Activated T-cell treated with anti-CD3 and anti-CD28 coated beads for 1 hour (primary cell): Measurements from ENCODE around the gene HOXC9.

Experiments used
- DNase-seq: peaks from one replicate; pipeline ENCODE4 v3.0.0-alpha.2; 2020; ENCODE audit warnings: low read depth

HOXC9 gene

GRCh38 chr12:54000116-54001114, at the start of gene HOXC9:
TSS of gene HOXC9 (plus strand) at chr12:54000161. CDS start at chr12:54000189, 28 bp downstream.
- DNase-seq, result no peak

GRCh38 chr12:53950437-53950773, 49.6 kb upstream of the HOXC9 start:
- no peak for DNase-seq

DNA sequence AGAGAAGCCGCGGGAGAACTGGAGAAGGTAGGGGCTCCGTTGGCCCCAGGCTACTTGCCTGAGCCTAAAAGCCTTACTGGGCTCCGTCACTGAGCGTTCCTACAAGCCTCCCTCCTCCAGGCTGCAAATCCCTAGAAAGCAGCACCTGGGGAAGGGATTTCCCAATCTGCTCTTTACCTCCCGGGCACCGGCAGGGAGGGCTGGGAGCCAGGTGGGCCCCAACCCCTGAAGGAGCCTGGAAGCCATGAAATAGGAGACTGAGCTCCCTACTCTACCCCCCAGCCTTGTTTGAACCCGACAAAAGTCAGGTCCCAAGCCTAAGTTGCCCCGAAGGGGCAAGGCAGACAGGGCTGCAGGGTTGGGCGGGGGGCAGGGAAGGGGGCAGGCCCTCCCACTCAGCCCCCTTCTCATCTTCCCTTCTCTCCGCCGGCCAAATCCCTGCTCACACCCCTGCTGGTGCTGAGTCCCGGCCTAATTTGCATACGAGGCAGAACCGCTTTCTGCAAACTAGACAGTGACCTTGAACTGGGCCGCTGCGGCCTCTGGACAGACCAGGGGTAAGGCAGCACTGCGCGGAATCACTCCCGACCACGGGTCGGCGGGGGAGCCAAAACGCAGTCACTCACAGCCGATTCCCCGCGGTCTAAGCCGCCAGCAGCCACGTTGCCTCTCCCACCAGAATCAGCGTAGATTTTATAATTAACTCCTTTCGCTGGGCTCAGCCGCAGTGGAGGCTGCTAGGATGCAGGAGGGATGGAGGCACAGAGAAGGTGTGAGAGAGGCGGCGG, 49.0 kb upstream of the HOXC9 start:
- DNase-seq, result no peak

DNA sequence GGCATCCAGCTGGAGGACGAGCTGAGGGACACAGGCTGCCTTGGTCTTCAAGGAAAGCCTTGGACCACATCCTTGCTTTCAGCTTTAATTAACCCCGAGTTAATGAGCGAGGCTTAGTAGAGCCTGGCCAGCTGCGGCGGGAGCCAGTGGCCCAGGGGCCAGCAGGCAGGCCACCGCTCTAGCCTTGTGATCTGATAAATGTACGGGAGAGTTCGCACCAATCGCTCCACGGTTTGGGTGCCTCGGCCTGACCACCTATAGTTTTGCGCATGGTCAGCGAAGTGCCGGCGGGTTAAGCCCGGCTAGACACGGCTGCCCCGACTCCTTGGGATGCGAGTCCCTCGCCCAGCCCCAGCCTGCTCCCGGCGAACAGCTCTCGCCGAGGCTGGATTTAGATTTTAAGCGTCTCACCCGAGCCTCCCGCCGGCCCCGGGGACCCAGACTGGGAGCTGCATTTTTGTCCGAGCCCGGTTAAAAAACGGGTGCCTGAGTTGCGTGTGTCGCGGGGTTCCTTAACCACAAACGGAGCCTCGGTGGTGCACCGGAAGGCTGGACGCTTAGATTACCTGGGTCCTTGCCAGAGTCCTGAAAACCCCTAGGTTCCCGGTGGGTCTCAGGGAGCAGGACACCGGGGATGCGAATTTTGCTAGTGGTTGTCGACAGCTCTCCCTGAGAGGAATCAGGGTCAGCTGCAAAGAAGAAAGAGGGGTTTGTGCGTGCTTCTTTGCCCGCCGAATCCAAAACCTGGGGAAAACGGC, 48.2 kb upstream of the HOXC9 start:
- no peak for DNase-seq

DNA sequence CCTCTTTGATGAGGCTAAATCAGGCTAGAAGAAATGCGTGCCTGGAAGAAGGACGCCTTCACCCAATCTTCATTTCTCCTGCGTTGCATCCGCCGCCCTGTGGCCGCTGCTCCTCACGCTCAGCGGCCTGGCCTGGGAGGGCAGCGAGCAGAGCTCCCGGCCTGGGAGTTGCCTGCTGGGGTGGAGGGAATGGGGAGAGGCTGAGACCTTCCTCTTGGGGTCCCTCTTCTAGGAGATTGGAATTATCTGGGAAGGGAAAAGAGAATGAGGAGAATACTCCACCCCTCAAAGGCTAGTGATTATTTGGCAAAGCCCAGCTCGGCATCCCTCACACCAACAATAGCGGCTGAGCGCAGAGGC, 47.6 kb upstream of the HOXC9 start:
- DNase-seq, result no peak

GRCh38 chr12:53952871-53953734, 46.9 kb upstream of the HOXC9 start:
- DNase-seq, result no peak

GRCh38 chr12:53953831-53954693, 45.9 kb upstream of the HOXC9 start:
- no peak for DNase-seq

- DNase-seq, result no peak
These were observed 45.3 kb upstream of the HOXC9 start, which contains the start of gene HOXC12 for GRCh38 chr12:53954694-53955035. TSS of gene HOXC12 (plus strand) at chr12:53954903. CDS start at chr12:53954930, 27 bp downstream.

GRCh38 chr12:53955036-53955775, 44.8 kb upstream of the HOXC9 start:
- DNase-seq, result no peak

DNA sequence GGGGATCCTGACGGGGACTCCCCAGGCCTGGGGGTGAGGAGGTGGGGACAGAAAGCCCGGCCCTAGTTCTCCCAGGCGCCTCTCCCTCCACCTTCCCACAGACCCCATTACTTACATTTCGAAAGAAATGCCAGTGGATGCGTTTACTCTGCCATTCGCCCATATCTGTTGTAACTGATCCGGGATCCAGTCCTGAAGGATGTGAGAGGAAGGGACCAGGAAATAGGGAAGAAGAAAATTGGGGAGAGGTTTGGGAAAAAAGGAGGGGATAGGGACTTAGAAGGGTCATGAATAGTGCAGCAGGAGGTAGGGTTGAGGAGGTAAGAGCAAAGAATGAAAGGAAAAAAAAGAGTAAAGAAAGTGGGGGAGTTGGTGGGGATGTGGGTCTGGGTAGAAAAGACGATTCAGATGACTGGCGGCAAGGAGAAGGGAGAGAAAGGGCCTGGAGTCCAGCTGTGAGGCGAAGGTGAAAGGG, 44.1 kb upstream of the HOXC9 start:
- DNase-seq, result no peak

DNA sequence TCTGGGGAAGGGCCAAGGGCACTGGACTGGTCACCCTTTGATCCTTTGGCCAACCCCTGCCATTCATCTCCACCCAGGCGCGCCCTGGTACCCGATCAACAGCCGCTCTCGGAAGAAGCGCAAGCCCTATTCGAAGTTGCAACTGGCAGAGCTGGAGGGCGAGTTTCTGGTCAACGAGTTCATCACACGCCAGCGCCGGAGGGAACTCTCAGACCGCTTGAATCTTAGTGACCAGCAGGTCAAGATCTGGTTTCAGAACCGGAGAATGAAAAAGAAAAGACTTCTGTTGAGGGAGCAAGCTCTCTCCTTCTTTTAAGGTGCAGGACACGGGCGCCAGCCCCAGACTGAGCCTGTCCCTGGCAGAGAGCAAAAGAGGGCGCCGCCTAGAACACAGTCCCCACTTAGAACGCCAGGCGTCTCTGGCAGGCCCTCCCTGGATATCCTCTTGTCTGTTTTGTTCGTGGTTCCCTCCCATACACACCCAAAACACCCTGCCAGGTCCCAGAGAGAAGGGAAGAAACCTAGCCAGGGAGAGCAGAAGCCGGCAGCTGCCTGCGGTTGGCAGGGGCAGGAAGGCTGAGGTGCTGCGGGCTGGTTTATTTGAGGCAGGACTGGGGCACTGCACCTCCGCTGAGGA, 43.6 kb upstream of the HOXC9 start:
- DNase-seq, result no peak

- no peak for DNase-seq
These were observed 42.9 kb upstream of the HOXC9 start for GRCh38 chr12:53956914-53957536.

GRCh38 chr12:53958128-53958527, 41.8 kb upstream of the HOXC9 start:
- DNase-seq, result no peak

DNA sequence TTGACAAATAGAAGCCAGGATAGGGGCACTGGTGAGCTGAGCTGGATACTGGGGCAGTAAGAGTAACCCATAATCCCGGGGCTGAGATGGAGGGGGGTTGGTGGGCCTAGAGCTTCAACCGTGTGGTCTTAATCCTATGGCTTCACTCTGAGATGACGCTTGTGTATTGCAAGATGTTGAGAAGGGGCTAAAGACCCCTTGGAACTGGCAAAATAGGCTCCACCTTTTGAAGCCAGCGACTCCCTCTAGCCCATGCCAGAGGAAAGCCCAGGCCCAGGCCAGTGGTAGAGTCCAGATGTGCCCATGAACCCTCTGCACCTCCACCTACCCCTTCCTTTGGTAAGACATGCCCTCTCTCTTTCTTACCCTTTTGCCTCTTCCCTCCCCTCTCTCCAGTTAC, 40.6 kb upstream of the HOXC9 start:
- no peak for DNase-seq

DNA sequence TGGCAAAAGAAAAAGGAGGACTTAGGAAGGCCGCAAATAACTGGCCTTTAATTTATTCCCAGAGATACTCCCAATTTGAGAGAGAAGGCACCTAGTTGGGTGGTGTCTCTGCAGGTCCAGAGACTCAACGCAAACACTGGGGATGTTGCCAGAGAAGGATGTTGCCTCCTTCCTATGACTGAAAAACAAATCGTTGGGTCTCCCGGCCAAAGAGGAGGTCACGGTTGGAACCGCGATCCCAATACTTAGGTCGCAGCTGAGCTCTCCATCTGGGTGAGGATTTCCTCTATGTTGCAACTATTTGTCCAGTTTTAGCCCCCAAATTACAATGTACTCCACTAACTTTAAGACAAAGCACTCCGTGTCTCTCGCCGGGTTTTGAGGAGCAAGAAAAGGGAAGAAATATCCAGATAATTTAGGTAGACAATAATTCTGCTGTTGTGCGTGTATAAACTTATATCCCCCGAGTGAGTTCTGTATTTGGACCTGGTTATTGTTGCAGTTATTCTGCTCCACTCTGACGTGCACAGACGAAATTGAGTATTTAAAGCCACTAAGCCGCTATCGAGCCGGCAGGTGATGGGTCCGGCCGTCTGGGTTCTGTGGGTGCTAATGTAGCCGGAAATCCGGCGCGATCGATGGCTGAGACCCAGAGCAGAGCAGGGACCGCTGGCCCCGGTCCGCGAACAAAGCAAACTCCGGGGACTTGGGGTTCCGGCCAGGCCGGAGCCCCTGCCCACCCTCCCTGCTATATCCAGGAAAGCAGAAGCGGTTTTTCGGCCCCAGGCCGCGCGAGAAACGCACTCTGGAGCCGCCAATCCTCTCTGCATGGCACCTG, 39.6 kb upstream of the HOXC9 start:
- no peak for DNase-seq

DNA sequence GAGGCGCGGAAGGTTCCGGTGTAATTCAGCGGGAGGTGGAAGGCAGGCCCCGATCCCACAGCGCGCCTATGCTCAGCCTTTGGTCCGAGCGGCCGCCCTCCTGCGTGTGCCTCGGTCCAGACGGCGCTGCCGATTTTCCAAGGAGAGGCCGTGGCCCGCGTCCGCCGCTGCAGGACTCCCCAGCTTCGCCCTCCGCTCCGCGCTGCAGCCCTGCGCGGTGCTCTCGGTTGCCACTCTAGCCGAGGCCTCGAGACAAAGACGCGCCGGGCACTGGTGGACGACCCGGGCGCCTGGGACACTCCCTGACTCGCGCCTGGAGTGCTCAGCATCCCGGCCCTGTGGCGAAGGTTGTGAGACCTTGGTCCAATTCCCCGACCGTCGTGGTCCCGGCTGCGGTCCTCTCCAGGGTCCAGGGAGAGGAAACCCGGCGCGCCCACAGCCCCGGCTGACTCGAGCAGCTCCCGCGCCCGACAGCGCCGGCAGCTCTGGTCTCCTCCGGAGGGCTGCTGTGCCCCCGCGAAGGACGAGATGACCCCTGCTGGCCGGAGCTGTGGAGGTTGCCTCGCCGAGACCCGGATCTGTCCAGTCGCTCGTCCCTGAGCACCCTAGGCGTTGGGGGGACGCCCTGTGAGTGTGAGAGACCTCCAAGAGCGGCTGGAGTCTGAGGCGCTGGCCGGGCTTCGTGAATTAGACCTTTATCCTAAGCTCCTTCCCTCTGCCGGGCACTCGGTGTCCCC, 38.8 kb upstream of the HOXC9 start:
- DNase-seq, result no peak

- no peak for DNase-seq
These were observed 37.0 kb upstream of the HOXC9 start for GRCh38 chr12:53963005-53963404.
